T-helper 2 cell (primary cell): ENCODE results near the gene C15orf39.
"Not testable (repeated sequence)": the region's sequence is repeated elsewhere in the genome, so short reads cannot be mapped to it uniquely, and the experiment has no call there.

ENCODE experiments used
- DNase-seq, 5 experiments: peaks; one replicate each; pipeline versions ENCODE4 v3.0.0 to v3.0.0-alpha.2; 2012 to 2022

The C15orf39 gene

DNA sequence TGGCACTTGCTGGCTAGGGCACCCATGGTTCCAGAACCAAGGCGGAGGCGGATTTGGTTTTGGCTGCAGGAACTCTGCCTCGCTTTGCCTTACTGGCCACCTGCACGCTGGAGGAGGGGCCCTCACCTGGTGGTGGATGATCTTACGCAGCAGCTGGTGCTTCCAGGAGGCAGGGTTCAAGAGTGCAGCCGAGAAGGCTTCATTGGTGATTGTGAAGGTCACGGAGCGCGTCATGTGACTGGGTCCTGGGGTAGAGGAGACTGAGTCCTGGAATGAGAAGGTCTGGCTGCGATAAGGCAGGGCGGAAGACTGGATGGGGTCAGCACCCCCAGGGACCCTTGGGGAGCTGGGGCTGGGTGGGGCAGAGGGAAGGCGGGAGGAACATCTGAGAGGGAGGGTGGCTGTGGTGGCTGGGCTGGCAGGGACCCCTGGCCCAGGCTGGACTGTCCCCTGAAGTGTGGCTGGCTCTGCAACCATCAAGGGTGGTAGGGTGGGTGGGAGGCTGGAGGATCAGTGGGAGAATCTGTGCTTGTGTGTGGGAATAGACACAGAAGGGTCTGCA lies 30.7 kb downstream of the C15orf39 start:
- DNase-seq: no peak

DNA sequence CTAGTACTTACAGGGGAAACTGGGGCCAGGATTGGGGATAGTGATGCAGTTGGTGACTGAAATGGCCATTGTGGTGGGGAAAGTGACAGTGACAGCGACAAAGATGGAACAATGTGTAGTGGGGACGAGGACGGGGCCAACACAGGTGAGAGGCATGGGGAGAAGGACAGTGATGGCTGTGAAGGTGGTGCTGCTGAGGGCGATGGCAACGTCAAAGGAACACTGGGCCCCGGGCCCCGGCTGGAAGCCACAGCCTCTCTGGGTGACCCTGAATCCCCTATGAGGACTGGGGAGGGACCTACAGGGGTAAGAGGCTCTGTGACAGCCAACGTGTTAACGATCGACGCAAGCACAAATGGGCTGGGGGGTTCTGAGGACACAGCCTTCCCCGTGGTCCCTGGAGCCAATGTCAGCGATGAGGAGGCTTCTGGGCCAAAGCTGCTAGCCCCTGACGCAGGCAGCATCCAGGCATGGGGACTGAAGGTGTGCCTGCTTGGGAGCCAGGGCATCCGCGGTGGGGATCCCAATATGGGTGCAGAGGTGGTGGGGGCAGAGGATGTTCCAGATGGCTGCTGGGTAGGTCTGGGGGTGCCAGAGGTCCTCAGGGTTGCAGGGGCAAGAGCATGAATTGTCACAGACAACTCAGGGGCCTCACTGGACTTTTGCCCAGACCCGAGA lies 31.3 kb downstream of the C15orf39 start:
- no peak for DNase-seq

DNA sequence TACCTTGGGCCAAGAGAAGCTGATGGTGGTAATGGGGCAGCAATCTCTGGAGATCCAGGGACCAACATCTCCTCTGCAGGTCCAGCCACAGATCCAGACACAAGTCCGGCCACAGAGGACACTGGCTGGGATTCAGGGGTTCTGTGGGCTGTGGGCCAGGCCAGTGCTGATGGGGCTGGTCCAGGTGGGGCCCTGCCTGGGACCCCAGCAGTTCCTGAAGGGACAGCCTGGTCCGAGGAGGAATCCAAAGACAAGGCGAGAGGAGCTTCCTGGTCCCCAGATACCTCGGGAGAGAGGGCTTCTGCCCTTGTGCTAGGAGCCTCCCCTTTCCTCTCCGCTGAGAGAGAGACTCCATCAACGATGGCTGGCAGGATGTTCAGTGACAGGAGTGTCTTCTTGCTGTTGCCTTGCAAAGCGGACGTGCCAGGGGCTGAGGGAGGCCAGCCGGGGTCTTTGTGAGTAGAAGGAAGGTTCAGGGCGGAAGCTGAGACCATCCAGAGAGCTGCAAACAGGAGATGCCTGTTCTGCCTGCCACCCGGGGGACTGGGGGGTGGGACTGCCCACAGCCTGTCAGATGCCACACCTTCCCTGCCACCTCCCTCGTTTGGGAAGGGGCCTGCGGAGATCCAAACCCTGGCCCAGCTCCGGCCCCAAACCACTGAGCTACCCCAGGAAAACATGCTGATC lies 32.0 kb downstream of the C15orf39 start:
- no peak for DNase-seq

- DNase-seq: no peak
Measured at GRCh38 chr15:75234191-75234810, 32.6 kb downstream of the C15orf39 start.

DNA sequence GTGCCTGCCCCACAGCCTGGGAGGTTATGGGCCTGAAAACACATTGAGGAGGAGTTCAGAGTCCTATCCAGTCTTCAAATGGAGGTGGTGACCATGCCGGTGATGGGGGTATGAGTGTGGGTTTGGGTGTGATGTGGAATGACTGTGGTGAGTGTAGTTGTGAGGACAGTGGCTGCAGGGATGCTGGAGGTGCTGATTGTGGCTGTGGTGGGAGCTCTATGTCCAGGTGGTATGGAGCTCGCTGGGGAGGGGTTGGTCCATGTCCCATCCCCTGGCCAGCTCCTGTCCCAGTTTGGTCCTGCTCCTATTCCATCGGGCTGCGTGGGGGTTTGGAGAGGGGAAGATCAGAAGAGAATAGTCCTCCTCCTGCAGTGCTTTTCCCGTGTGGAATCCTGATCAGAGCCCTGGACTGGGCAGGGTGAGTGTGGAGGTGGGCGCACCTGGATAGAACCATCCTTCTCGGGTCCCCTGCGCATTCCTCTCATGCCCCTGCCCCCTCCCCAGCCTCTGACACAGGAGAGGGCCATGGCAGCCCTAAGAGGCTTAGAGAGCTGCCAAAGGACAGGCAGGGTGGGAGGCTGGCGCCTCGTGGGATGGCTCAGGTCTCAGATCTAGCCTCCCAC lies 33.5 kb downstream of the C15orf39 start:
- DNase-seq: no peak

DNA sequence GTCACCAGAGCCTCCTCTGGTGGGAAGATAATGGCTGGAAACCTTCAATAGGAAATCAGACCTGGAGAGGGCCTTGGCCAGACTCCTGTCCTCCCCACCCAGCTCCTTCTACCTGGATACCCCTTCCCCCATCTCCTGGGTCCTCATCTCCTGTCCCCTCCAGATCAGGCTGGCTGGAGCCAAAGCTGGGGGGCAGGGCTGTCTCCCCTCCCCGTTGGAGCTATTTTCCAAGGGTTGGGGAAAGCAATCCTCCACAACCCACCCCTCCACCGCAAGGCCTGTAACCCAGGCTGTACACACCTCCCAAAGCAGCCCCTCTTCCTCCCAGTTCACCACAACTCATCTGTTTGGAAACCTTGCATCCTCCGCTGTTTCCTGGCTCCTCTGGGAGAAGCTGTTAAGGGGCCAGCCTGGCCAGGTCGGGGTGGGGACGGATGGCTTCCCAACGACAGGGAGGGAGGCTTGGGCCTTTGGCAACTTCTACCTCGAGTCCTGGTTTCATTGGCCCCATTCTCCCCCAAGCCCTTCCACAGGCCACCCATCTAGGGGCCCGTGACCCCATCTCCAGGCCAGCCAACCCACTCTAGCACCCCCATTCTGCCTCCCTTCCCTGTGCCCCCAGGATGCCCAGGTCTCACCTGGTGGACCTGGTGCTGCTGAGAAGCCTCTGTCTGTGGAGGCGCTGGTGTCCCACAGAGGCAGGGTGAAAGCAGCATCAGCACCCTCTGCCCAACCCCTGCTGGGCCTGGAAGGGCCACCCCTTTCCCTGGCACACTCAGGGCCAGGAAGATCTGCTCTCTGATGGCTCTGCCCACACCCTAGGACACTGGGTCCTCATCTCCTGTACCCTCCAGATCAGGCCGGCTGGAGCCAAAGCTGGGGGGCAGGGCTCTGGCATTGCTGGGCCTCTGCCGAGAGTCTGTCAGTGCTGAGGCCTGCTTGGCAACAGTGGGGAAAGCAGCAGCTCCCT lies 34.4 kb downstream of the C15orf39 start:
- no peak for DNase-seq

DNA sequence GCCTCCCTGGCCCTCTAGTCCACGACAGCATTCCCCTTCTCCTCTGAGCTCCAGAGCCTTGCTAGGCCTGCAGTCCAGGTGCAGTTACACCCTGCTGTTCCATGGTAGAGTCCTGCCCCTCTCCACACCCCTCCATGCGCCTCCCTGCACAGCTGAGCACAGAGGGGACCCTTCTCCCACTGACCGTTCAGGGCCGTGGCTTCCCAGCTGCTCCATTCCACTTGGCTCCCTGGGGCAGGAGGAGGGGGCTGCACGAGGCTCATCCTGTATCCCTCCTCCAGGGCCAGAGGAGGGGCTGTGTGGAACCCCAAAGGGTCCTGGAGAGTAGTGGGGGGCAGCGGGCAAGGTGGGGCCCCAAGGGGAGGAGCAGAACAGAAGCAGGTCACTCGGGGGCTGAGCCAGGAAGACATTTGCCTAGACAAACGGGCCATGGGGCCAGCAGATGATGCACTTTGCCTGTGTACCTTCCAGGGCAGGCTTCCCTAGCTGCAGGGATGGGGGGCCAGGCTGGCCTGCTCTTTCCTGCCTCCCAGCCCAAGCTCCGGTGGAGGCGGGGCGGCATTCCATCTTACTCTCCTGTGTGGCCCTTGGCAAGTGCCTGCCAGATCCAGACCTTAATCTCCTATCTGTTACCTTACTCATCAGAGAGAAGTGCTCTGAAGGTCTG lies 35.8 kb downstream of the C15orf39 start:
- no peak for DNase-seq

DNA sequence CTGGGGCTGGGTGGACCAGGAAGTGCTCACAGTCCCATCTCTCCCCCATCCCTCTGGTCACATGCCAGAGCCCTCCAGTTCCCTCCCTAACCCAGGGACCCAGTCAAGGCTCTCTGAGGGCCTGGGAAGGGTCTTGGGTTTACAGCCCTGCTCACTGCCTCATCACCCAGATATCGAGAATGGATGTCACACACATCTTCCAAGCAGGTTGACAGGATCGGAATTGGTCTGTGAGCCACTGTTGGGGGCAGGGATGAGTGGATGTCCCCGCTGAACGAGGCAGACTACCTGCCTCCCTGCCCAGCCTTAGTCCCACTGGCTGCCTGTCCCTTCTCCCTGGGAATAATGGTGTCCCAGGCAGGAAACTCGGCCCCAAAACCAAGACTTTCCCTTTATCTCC lies 36.5 kb downstream of the C15orf39 start:
- no peak for DNase-seq

DNA sequence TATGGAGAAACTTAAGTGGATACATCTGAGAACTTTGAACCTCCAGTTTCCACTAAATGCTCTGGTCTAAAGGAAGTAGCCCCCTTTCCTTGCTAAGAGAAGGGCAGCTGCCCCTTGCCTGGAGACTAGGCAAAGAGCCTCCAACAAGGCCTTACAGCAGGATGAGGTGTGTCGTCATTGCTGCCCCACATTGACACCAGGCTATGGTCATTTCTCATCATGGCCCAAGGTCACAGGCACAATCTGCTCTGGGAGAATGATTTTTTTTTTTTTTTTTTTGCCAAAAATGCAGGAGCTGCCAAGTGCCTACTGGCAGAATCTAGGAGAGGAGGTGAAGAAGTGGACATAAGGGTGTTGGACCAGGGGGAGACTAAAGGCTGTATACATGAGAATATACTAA lies 44.1 kb downstream of the C15orf39 start:
- DNase-seq: not testable (repeated sequence)

DNA sequence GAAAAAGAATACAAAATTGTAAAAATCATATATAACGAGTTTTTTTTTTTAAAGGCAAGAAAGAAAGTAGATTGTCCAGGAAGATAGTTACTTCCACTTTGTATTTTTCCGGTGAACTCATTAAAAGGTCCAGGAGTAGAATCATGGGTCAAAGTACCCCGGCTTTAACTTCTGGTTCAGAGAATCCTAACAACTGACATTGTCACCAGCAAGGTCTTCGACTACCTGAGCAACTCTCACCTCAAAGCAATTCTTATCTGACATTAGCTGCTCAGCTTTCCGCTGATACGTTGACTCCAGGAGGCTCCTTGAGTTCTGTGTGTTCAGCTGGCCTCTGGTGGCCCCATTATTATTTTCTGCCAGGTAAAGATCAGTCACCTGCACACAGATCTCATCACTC lies 47.3 kb downstream of the C15orf39 start:
- not testable (repeated sequence) for DNase-seq

- no peak for DNase-seq
Measured at GRCh38 chr15:75249726-75250125, 48.0 kb downstream of the C15orf39 start.

- DNase-seq: not testable (repeated sequence)
Measured at GRCh38 chr15:75251343-75251742, 49.7 kb downstream of the C15orf39 start.

DNA sequence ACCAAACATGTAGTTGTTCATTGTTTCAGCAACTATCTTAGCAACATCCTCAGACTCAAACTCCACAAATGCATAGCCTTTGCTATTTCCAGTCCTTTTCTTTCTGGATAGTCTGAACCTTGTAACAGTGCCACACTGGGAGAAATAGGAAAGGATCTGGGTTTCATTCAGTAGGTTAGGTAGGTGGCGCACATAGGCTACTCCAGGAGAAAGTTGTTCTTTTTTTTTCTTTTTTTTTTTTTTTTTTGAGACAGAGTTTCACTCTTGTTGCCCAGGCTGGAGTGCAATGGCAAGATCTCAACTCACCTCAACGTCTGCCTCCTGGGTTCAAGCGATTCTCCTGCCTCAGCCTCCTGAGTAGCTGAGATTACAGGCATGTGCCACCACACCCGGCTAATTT lies 50.6 kb downstream of the C15orf39 start:
- not testable (repeated sequence) for DNase-seq

DNA sequence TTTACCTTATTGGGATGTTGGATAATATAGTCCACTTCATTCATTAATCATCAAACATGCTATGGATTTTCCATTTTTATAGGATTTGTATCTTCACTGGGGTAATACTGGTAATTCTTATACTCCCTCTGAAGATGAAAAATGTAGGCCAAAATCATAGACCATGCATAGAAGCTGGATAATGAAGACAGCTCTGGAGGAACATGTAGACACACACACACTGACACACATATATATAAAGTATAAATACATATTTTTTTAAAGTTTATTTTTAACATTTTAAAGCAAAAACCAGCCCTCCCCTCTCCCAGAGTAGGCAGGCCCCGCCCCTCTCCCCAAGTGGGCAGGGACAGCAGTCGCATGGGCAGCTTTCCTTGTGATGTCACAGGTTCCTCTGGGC lies 56.4 kb downstream of the C15orf39 start, which contains the start of gene GOLGA6C:
TSS of gene GOLGA6C (plus strand) at position 301 of the 400 bp plus-strand sequence. CDS start 265 bp downstream, outside the sequence.
- not testable (repeated sequence) for DNase-seq

- not testable (repeated sequence) for DNase-seq
Measured at GRCh38 chr15:75258620-75259343, 57.1 kb downstream of the C15orf39 start.

DNA sequence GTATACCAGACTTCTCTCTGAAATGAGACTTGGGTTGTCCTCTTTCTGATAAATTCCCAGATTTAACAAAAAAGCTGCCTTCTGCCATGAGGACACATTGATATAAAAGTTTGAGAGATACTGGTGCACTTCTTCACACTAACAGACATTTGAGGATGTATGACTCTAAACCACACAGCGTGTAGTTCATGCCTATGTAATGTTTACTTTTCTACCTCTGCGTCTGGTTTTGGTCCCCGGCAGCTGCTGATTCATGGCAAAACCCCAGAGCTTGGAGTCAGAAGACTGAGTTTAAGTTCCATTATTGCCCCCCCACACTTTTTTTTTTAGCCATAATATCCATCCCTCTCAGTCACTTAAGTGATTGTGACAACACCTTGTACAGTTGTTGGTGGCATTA lies 58.2 kb downstream of the C15orf39 start:
- not testable (repeated sequence) for DNase-seq
